NCI-H82 treated with DMSO at 0.1 percent for 48 hours (cell line): ENCODE measurements around the gene DPP10.

Experiments
- DNase-seq: peaks from one replicate; lab custom pipeline; 2025; ENCODE audit not compliant: unreplicated experiment; lab: John Stamatoyannopoulos, UW

The DPP10 gene

DNA sequence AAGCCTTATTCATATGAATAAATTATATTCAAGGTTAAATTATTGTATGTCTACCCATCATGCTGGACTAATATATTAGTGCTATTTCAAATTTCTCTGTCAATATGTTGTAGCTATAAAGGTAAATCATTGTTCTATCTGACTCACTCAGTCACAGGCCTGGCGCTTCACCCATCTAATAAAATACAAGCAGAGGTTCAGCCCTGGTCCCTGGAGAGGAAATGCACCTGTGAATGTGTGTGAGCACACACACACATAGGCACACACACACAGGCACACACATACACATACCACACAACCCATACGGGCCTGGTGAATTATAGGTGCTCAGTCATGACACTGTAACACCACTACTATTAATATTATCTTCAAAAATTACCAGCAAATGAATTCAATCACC lies 1396.1 kb downstream of the DPP10 start:
- no peak for DNase-seq

DNA sequence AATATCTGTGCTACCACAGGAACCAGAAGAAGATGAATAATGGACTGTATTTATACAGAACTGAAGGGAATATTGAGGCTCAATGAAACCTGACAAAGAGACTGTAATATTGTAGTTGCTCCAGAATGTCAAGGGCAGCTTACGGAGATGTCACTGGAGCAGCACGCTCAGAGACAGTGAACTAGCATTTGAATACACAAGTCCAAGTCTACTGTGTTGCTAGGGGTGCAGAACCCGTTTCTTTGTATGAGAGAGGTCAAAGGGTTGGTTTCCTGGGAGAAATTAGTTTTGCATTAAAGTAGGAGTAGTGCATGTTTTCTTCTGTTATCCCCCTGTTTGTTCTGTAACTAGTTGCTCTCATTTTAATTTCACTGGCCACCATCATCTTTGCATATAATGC lies 1399.9 kb downstream of the DPP10 start:
- no peak for DNase-seq

DNA sequence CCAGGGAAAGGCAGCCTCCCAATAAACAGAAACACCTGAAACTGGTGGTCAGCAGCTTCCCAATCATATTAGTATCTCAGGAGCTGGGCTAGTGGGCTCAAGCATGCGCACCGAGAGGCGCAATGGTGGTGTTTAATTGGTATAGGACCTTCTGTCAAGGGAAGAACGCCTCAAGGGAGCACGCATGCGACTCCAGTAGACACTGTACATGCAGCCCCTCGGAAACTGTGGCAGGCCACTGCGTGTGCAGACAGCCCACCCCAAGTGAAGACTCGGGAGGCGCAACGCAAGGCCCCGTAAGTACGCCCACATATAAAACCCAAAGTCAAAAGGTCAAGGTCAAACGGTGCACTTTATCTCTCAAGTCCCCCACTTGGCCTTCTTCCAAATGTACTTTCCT lies 1405.8 kb downstream of the DPP10 start:
- no peak for DNase-seq

DNA sequence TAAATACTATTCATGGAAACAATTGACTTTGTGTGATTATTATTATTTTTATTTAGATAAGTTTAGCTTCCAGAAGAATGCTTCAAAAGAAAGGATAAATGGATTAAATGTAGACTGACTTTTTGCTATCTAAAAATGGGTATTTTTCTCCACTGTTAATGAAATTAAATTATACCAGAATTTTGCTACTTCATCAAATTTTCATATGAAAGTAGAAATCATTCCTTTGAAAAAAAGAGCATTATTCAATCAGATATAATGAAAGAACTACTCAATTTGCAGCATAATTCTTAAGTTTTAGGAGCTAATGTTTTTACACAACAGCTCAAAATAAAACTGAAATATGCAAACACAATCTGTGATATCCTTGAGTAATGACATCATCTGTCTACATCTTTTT lies 1424.6 kb downstream of the DPP10 start:
- no peak for DNase-seq

DNA sequence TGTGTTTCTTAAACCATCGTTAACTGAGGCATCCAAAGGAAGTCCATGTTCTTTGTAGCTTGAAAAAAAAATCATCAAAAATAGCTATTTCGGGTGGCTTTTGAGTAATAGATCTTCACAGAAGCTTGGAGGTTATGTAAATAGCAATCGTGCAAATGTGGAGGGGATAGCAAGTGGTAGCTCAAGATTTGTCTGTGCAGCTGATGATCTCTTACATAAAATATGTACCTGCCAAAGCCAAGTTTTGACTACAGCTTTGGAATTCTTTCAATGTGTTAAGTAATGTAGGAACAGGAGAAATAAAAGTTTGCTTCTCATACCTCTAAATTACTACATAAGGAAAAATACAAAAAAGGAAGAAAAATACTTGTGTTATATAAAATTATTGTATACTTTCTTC lies 1432.0 kb downstream of the DPP10 start:
- no peak for DNase-seq

DNA sequence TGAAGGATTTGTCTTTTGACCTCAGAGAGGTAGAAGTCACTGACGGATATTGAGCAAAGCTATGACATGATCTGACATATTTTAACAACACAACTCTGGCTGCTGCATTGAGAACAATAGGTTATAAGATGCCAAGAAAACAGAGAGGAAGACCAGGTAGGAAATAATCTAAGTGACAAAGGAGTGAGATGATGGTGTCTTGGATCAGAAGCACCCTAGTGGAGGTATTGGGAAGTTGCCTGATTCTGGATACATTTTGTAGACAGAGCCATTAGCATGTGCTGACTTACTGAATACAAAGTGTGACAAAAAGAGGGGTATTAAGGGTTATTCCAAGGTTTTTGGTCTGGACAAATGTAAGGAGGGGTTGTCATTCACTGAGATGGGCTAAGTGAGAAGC lies 1438.1 kb downstream of the DPP10 start:
- no peak for DNase-seq

DNA sequence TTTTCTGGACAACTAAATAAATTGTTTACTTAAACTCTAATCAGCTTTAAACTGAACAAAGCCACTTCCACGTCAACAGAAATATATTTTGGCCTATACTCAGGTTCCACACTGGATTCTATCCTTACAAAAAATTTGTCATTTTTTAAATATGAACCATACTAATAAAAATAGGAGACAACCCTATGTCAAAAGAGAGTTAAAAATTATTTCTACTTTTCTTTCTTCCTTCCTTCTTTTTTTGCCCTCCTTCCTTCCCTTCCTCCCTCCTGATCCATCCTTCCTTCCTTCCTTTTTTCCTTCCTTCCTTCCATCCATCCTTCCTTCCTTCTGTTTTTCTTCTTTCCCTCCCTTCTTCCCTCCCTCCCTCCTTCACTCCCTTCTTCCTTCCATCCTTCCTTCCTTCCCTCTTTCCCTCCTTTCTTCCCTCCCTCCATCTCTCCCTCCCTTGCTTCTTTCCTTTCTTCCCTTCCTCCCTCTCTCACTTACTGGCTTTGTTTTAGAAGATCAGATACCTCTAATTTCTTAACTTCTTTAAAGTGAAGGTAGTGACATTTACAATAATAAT lies 1444.9 kb downstream of the DPP10 start:
- DNase-seq, result no peak
